Measurements from ENCODE around the gene ADCY10. TPM values are rescaled to one million over a fixed set of nuclear protein-coding genes. Genes with fewer than 3 reads are reported as not detected.
A peak's percentile ranks its signal among the peaks of the same experiment; 100 is the strongest.

Gene ADCY10, protein sequence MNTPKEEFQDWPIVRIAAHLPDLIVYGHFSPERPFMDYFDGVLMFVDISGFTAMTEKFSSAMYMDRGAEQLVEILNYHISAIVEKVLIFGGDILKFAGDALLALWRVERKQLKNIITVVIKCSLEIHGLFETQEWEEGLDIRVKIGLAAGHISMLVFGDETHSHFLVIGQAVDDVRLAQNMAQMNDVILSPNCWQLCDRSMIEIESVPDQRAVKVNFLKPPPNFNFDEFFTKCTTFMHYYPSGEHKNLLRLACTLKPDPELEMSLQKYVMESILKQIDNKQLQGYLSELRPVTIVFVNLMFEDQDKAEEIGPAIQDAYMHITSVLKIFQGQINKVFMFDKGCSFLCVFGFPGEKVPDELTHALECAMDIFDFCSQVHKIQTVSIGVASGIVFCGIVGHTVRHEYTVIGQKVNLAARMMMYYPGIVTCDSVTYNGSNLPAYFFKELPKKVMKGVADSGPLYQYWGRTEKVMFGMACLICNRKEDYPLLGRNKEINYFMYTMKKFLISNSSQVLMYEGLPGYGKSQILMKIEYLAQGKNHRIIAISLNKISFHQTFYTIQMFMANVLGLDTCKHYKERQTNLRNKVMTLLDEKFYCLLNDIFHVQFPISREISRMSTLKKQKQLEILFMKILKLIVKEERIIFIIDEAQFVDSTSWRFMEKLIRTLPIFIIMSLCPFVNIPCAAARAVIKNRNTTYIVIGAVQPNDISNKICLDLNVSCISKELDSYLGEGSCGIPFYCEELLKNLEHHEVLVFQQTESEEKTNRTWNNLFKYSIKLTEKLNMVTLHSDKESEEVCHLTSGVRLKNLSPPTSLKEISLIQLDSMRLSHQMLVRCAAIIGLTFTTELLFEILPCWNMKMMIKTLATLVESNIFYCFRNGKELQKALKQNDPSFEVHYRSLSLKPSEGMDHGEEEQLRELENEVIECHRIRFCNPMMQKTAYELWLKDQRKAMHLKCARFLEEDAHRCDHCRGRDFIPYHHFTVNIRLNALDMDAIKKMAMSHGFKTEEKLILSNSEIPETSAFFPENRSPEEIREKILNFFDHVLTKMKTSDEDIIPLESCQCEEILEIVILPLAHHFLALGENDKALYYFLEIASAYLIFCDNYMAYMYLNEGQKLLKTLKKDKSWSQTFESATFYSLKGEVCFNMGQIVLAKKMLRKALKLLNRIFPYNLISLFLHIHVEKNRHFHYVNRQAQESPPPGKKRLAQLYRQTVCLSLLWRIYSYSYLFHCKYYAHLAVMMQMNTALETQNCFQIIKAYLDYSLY (N-terminal part only)
- under 0.01 and 0.17 TPM in 2 replicates for total RNA-seq
- 0.09 TPM in 1 of 2 replicates, not detected in the other for polyA plus RNA-seq
- 0.09 TPM in 1 of 2 replicates, not detected in the other for polyA plus RNA-seq (2012)
- polyA minus RNA-seq (ENCODE audit: low replicate concordance), result 0.19 TPM in 1 of 2 replicates, not detected in the other

DNA sequence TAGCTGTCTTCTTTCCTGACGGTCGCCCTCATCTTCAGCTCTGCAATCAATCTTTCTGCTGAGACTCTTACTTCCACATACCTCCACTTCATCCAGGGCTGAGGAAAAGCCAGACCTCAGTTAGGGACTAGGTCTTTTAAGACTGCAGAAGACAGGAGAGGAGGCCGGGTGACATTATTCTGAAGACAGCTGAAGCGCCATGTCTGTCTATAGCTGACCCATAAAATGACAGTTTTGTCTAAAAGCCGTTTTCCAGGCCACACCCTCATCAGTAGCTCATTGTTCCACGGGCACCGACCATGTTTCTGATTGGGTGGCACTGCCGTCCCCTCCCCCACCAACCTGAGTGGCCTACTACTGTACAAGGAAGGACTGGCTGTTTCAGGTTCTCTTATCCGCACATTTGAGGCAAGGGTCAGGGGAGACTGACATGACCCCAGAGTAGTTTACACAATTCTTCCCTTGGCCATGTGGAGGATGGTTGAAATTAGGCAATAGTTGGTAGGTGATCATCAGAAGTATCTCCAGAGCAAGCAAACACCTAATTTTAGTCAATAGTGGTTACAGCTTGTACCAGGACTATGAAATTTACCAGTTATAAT lies at the start of gene ADCY10:
Gene ADCY10, minus strand, starts transcription at position 240 of the 602 bp plus-strand sequence. CDS start 8,994 bp downstream, outside the sequence.
- DNase-seq (ENCODE audit: low read depth in 2 of 2), result no peak
- no peaks in the 10 kb centered on the region for H4K20me1 ChIP-seq (ENCODE audit: control insufficient read depth, extremely low read depth, insufficient read depth, low read length)
- no peak within 1 kb of the TSS for H3K4me2 ChIP-seq (ENCODE audit: extremely low read depth, insufficient read depth, low read length)
- H3K36me3 ChIP-seq (ENCODE audit: control insufficient read depth, insufficient read depth, low read length), result no peaks in the 10 kb centered on the region
- no peak within 1 kb of the TSS for H2AFZ ChIP-seq (ENCODE audit: low read length)
- H3K79me2 ChIP-seq (ENCODE audit: control insufficient read depth, insufficient read depth, low read length), result no peaks in the 10 kb centered on the region
- no peaks in the 10 kb centered on the region for H3K9me3 ChIP-seq (ENCODE audit: control insufficient read depth, insufficient read depth, low read depth, low read length)
- H3K27me3 ChIP-seq (ENCODE audit: control insufficient read depth, insufficient read depth, low read length), result no peaks in the 10 kb centered on the region
- TF ChIP-seq, protein P1, sequence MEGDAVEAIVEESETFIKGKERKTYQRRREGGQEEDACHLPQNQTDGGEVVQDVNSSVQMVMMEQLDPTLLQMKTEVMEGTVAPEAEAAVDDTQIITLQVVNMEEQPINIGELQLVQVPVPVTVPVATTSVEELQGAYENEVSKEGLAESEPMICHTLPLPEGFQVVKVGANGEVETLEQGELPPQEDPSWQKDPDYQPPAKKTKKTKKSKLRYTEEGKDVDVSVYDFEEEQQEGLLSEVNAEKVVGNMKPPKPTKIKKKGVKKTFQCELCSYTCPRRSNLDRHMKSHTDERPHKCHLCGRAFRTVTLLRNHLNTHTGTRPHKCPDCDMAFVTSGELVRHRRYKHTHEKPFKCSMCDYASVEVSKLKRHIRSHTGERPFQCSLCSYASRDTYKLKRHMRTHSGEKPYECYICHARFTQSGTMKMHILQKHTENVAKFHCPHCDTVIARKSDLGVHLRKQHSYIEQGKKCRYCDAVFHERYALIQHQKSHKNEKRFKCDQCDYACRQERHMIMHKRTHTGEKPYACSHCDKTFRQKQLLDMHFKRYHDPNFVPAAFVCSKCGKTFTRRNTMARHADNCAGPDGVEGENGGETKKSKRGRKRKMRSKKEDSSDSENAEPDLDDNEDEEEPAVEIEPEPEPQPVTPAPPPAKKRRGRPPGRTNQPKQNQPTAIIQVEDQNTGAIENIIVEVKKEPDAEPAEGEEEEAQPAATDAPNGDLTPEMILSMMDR (conservative IDR thresholded peaks at IDR 0.05 in 1 of 2, IDR thresholded peaks at IDR 0.05 in 1 of 2; ENCODE audit: low read depth in 1 of 2, low read length in 2 of 2), result no peak
- TF ChIP-seq EZH2 (IDR thresholded peaks at IDR 0.05; ENCODE audit: low read length, missing control alignments), result no peak
- H3K9ac ChIP-seq (ENCODE audit: insufficient read depth, low read length), result no peak within 1 kb of the TSS
- H3K4me3 ChIP-seq (replicated peaks in 1 of 4; ENCODE audit: control extremely low read depth in 1 of 4, insufficient read depth in 1 of 4, low read depth in 3 of 4, low read length in 4 of 4), result no peak within 1 kb of the TSS
- no peaks in the 10 kb centered on the region for H3K4me1 ChIP-seq (ENCODE audit: control insufficient read depth, extremely low read depth, insufficient read depth, low read length)
- H3K27ac ChIP-seq (ENCODE audit: insufficient read depth, low read length), result no peak within 1 kb of the TSS

DNA sequence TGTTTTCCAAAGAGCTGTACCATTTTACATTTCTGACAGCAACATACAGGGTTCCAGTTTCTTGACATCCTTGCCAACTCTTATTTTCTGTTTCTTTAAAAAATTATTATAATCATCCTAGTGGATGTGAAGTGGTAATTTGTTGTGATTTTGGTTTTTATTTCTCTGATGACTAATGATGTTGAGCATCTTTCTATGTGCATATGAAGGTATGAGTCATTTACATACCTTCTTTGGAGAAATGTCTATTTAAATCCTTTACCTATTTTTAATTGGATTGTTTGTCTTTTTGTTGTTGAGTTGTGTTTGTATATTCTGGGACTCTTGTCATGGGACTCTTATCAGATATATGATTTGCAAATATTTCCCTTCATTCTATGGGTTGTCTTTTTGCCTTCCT lies 43.8 kb upstream of the ADCY10 start:
- Histone ChIP-seq H2AFZ (ENCODE audit: low read length) (no peak overlapping the region), H3K36me3 (ENCODE audit: control insufficient read depth, insufficient read depth, low read length) (peaks cover 4% of the 10 kb centered on the region), H3K9me3 (ENCODE audit: control insufficient read depth, insufficient read depth, low read depth, low read length) (no peaks in the 10 kb centered on the region), H3K9ac (ENCODE audit: insufficient read depth, low read length) (no peak overlapping the region), H3K4me3 (replicated peaks in 1 of 4; ENCODE audit: control extremely low read depth in 1 of 4, insufficient read depth in 1 of 4, low read depth in 3 of 4, low read length in 4 of 4) (no peak overlapping the region), H3K4me2 (ENCODE audit: extremely low read depth, insufficient read depth, low read length) (no peak overlapping the region), H3K27ac (ENCODE audit: insufficient read depth, low read length) (no peak overlapping the region), H4K20me1 (ENCODE audit: control insufficient read depth, extremely low read depth, insufficient read depth, low read length) (no peaks in the 10 kb centered on the region), H3K27me3 (ENCODE audit: control insufficient read depth, insufficient read depth, low read length) (no peaks in the 10 kb centered on the region), H3K4me1 (ENCODE audit: control insufficient read depth, extremely low read depth, insufficient read depth, low read length) (no peaks in the 10 kb centered on the region), H3K79me2 (ENCODE audit: control insufficient read depth, insufficient read depth, low read length) (peaks cover 25% of the 10 kb centered on the region)
- no peak for TF ChIP-seq EZH2 (IDR thresholded peaks at IDR 0.05; ENCODE audit: low read length, missing control alignments)
- TF ChIP-seq, protein P1 (conservative IDR thresholded peaks at IDR 0.05 in 1 of 2, IDR thresholded peaks at IDR 0.05 in 1 of 2; ENCODE audit: low read depth in 1 of 2, low read length in 2 of 2), result no peak
- DNase-seq (ENCODE audit: low read depth in 2 of 2), result peak in 1 of 2 donors; percentile 28

Data from fibroblast of lung (primary cell).